Neutrophil (primary cell): ENCODE measurements around the gene GALNT13.

ENCODE experiments used
- H3K27ac ChIP-seq: fragments of 200-600 bp; sonication (generic); 2 replicates; pipeline ENCODE4 v1.5.1; 2016; ENCODE audit warnings: mild to moderate bottlenecking, moderate library complexity
- H3K27me3 ChIP-seq: fragments of 200-600 bp; sonication (generic); 2 replicates; pipeline ENCODE4 v1.6.0; 2016; ENCODE audit warnings: mild to moderate bottlenecking
- H3K36me3 ChIP-seq: fragments of 200-600 bp; sonication (generic); 2 replicates; pipeline ENCODE4 v1.5.1; 2017
- H3K4me1 ChIP-seq, 2 experiments: fragments of 200-600 bp in 1 of 2; sonication (generic) in 1 of 2; 1 replicate in 1 of 2; 2 replicates in 1 of 2; pipeline versions ENCODE4 v1.5.1 to v1.6.1; 2013 to 2016; ENCODE audit warnings: low read depth in 1 of 2, low read length in 1 of 2, mild to moderate bottlenecking in 1 of 2, moderate library complexity in 1 of 2; ENCODE audit not compliant: control insufficient read depth in 1 of 2, insufficient read depth in 1 of 2
- H3K4me3 ChIP-seq, 2 experiments: fragments of 200-600 bp in 1 of 2; sonication (generic) in 1 of 2; 1 replicate in 1 of 2; 2 replicates in 1 of 2; pipeline ENCODE4 v1.5.1; 2013 to 2016; ENCODE audit warnings: low read depth in 1 of 2, low read length in 1 of 2, mild to moderate bottlenecking in 1 of 2, moderate library complexity in 1 of 2
- H3K9me3 ChIP-seq: fragments of 200-600 bp; sonication (generic); 2 replicates; pipeline ENCODE4 v1.5.1; 2016
- CTCF ChIP-seq: fragments of 200-600 bp; sonication (generic); IDR thresholded peaks from 2 replicates; pipeline ENCODE4 v1.5.1; 2016; ENCODE audit warnings: antibody characterized with exemption

The GALNT13 gene

GRCh38 chr2:153875801-153876466, 4.2 kb downstream of the GALNT13 start:
- Histone ChIP-seq H3K36me3 (no peaks in the 10 kb centered on the region), H3K4me1 (no peaks in the 10 kb centered on the region), H3K4me3 (no peak overlapping the region), H3K9me3 (no peaks in the 10 kb centered on the region), H3K27me3 (peaks cover 39% of the 10 kb centered on the region), H3K27ac (no peak overlapping the region)
- no peak for TF ChIP-seq CTCF

GRCh38 chr2:153880926-153881325, 9.2 kb downstream of the GALNT13 start:
- Histone ChIP-seq H3K27me3 (no peaks in the 10 kb centered on the region), H3K9me3 (no peaks in the 10 kb centered on the region), H3K36me3 (no peaks in the 10 kb centered on the region), H3K27ac (no peak overlapping the region), H3K4me3 (no peak overlapping the region), H3K4me1 (no peaks in the 10 kb centered on the region)
- TF ChIP-seq CTCF = no peak

GRCh38 chr2:153886833-153887232, 15.1 kb downstream of the GALNT13 start:
- Histone ChIP-seq H3K27ac (no peak overlapping the region), H3K4me1 (no peaks in the 10 kb centered on the region), H3K36me3 (no peaks in the 10 kb centered on the region), H3K9me3 (no peaks in the 10 kb centered on the region), H3K27me3 (no peaks in the 10 kb centered on the region), H3K4me3 (no peak overlapping the region)
- TF ChIP-seq CTCF = no peak

GRCh38 chr2:153890576-153890975, 18.9 kb downstream of the GALNT13 start:
- H3K4me3 ChIP-seq = no peak overlapping the region
- no peaks in the 10 kb centered on the region for H3K27me3 ChIP-seq
- no peaks in the 10 kb centered on the region for H3K4me1 ChIP-seq
- H3K9me3 ChIP-seq = no peaks in the 10 kb centered on the region
- H3K36me3 ChIP-seq = no peaks in the 10 kb centered on the region
- TF ChIP-seq CTCF = no peak
- no peak overlapping the region for H3K27ac ChIP-seq

- no peak for TF ChIP-seq CTCF
- Histone ChIP-seq H3K4me1 (no peaks in the 10 kb centered on the region), H3K4me3 (no peak overlapping the region), H3K27me3 (no peaks in the 10 kb centered on the region), H3K9me3 (no peaks in the 10 kb centered on the region), H3K36me3 (no peaks in the 10 kb centered on the region), H3K27ac (no peak overlapping the region)
Measured at GRCh38 chr2:153891051-153891450, 19.3 kb downstream of the GALNT13 start.
